ENCODE results near the gene CNTNAP2. TPM values are rescaled to one million over a fixed set of nuclear protein-coding genes. Genes with fewer than 3 reads are reported as not detected.

Gene CNTNAP2
- total and polyA plus RNA-seq, 7 experiments from 2014 or later, result 0.02 to 0.48 (median 0.24) TPM; not detected in 2

DNA sequence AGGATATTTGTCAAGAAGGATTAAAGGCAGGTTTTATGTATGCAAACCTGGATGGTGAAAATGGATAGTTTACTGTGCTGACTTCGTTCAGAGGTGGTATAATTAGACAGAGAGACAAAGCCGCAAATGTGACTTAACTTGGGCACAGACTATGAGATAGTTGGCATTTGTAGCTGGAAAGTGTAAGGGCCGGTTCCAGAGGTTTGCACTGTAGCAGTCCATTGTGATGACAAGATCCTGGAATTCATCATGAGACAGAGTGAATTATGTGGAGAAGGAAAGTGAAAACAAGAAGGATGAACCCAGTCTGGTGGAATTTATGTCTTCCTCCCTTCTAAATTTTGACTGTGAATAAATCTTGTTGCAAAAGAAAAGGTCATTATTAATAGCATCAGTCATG lies 139.0 kb downstream of the CNTNAP2 start:
- H3K36me3 Mint-ChIP-seq, result no peaks in the 10 kb centered on the region
- Histone ChIP-seq H3K27me3 (ENCODE audit: control insufficient read depth in 2 of 2, insufficient read depth in 2 of 2, low read length in 2 of 2) (no peaks in the 10 kb centered on the region), H3K4me1 (ENCODE audit: control insufficient read depth in 2 of 2, insufficient read depth in 2 of 2, low read length in 2 of 2) (no peaks in the 10 kb centered on the region), H3K4me3 (ENCODE audit: low read length) (no peak overlapping the region), H3K27ac (ENCODE audit: low read depth, low read length) (no peak overlapping the region), H3K9me3 (ENCODE audit: control insufficient read depth in 2 of 3, low read length in 3 of 3) (no peaks in the 10 kb centered on the region), H3K36me3 (ENCODE audit: control insufficient read depth in 2 of 3, insufficient read depth in 3 of 3, low read length in 3 of 3) (no peaks in the 10 kb centered on the region)
- peaks cover 0 to 14% (median 6%) of the 10 kb centered on the region in 11 donors for H3K9me3 Mint-ChIP-seq
- intact Hi-C loops (cut with micrococcal nuclease), result no loop called here
- no peak overlapping the region for H3K4me3 Mint-ChIP-seq
- DNase-seq (no peak), ATAC-seq (no peak)
- no peaks in the 10 kb centered on the region for H3K4me1 Mint-ChIP-seq
- no peaks in the 10 kb centered on the region for H3K27me3 Mint-ChIP-seq
- CTCF ChIA-PET, result no interaction called here
- POLR2A ChIA-PET, result no interaction called here
- no peak overlapping the region for H3K27ac Mint-ChIP-seq

DNA sequence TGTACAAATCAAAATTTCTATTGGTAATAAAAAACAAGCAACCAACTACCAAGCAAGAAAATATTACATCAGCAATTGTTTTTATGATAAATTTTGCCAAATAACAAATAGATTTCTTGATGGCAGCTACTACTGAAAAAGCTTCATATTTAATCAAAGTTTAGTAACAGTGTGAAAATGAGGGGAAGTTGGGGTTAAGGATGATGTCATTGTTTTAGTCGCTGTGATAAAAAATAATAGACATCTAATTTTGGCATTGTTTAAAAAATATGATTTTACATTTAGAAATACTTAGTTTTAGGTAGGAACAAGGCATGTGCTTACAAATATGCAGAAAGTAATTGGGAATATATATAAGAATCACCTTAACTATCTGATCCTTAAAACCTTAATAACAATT lies 145.9 kb downstream of the CNTNAP2 start:
- Mint-ChIP-seq H3K9me3 (peaks cover 0 to 20% (median 6%) of the 10 kb centered on the region in 11 donors), H3K4me3 (no peak overlapping the region), H3K36me3 (no peaks in the 10 kb centered on the region), H3K27ac (no peak overlapping the region), H3K4me1 (no peaks in the 10 kb centered on the region), H3K27me3 (no peaks in the 10 kb centered on the region)
- DNase-seq, result no peak
- intact Hi-C loops (cut with micrococcal nuclease), result no loop called here
- Histone ChIP-seq H3K4me3 (ENCODE audit: low read length) (no peak overlapping the region), H3K27ac (ENCODE audit: low read depth, low read length) (no peak overlapping the region), H3K9me3 (ENCODE audit: control insufficient read depth in 2 of 3, low read length in 3 of 3) (no peaks in the 10 kb centered on the region), H3K4me1 (ENCODE audit: control insufficient read depth in 2 of 2, insufficient read depth in 2 of 2, low read length in 2 of 2) (no peaks in the 10 kb centered on the region), H3K36me3 (ENCODE audit: control insufficient read depth in 2 of 3, insufficient read depth in 3 of 3, low read length in 3 of 3) (no peaks in the 10 kb centered on the region), H3K27me3 (ENCODE audit: control insufficient read depth in 2 of 2, insufficient read depth in 2 of 2, low read length in 2 of 2) (no peaks in the 10 kb centered on the region)
- ChIA-PET POLR2A (no interaction called here), CTCF (interaction anchor here (0.6 kb wide), 1 partner anchor 383 kb away, joined by 3 read pairs; no protein-coding TSS in a partner anchor)
- ATAC-seq, result no peak

DNA sequence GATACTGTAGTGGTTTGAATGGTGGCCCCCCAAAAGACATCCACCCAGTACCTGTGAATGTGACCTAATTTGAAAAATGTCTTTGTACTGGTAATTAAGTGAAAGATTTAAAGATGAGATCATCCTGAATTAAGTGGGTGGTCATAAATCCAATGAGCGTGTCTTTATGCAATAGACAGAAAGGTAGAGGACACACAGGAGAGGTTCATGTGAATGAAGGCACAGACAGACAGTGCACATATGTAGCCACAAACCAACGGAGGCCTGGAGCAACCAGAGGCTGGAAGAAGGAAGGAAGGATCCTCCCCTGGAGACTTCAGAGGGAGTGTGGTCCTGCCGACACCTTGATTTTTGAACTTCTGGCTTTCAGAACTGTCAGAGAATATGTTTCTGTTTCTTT lies 160.3 kb downstream of the CNTNAP2 start:
- H3K27me3 ChIP-seq (ENCODE audit: control insufficient read depth in 2 of 2, insufficient read depth in 2 of 2, low read length in 2 of 2), result no peaks in the 10 kb centered on the region
- H3K27ac ChIP-seq (ENCODE audit: low read depth, low read length), result no peak overlapping the region
- no peak overlapping the region for H3K27ac Mint-ChIP-seq
- DNase-seq (no peak), ATAC-seq (no peak)
- H3K9me3 ChIP-seq (ENCODE audit: control insufficient read depth in 2 of 3, low read length in 3 of 3), result no peaks in the 10 kb centered on the region
- no peaks in the 10 kb centered on the region for H3K27me3 Mint-ChIP-seq
- H3K4me1 ChIP-seq (ENCODE audit: control insufficient read depth in 2 of 2, insufficient read depth in 2 of 2, low read length in 2 of 2), result no peaks in the 10 kb centered on the region
- no peak overlapping the region for H3K4me3 Mint-ChIP-seq
- ChIA-PET CTCF (no interaction called here), POLR2A (interaction anchor here (0.6 kb wide), 1 partner anchor 305 kb away, joined by 3 read pairs; no protein-coding TSS in a partner anchor)
- intact Hi-C loops (cut with micrococcal nuclease), result no loop called here
- H3K9me3 Mint-ChIP-seq, result peaks cover 0 to 9% (median 1%) of the 10 kb centered on the region in 11 donors
- no peaks in the 10 kb centered on the region for H3K4me1 Mint-ChIP-seq
- no peaks in the 10 kb centered on the region for H3K36me3 ChIP-seq (ENCODE audit: control insufficient read depth in 2 of 3, insufficient read depth in 3 of 3, low read length in 3 of 3)
- H3K4me3 ChIP-seq (ENCODE audit: low read length), result no peak overlapping the region
- H3K36me3 Mint-ChIP-seq, result no peaks in the 10 kb centered on the region

DNA sequence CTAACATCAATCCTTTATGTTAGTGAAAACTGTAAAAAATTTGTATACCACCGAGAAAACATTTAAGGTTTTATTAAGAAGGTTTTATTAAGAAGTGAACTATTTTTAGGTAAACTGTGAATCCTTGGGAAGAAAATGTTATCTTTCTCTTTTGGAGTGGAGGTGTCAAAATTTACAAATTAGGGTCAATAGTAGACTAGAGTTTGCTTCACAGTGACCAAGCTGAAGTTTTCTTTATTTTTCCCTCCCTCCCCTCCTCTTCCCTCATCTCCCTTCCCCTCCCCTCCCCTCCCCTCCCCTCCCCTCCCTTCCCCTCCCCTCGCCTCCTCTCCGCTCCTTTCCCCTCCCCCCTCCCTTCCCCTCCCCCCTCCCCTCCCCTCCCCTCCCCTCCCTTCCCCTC lies 168.8 kb downstream of the CNTNAP2 start:
- Histone ChIP-seq H3K27ac (ENCODE audit: low read depth, low read length) (no peak overlapping the region), H3K27me3 (ENCODE audit: control insufficient read depth in 2 of 2, insufficient read depth in 2 of 2, low read length in 2 of 2) (no peaks in the 10 kb centered on the region), H3K4me3 (ENCODE audit: low read length) (no peak overlapping the region), H3K36me3 (ENCODE audit: control insufficient read depth in 2 of 3, insufficient read depth in 3 of 3, low read length in 3 of 3) (no peaks in the 10 kb centered on the region), H3K4me1 (ENCODE audit: control insufficient read depth in 2 of 2, insufficient read depth in 2 of 2, low read length in 2 of 2) (no peaks in the 10 kb centered on the region), H3K9me3 (ENCODE audit: control insufficient read depth in 2 of 3, low read length in 3 of 3) (no peaks in the 10 kb centered on the region)
- H3K36me3 Mint-ChIP-seq, result no peaks in the 10 kb centered on the region
- no peak overlapping the region for H3K27ac Mint-ChIP-seq
- no peaks in the 10 kb centered on the region for H3K4me1 Mint-ChIP-seq
- peaks cover 0 to 8% (median 2%) of the 10 kb centered on the region in 11 donors for H3K9me3 Mint-ChIP-seq
- DNase-seq (no peak), ATAC-seq (no peak)
- POLR2A ChIA-PET, result no interaction called here
- intact Hi-C loops (cut with micrococcal nuclease), result no loop called here
- no peaks in the 10 kb centered on the region for H3K27me3 Mint-ChIP-seq
- H3K4me3 Mint-ChIP-seq, result no peak overlapping the region
- CTCF ChIA-PET, result no interaction called here

DNA sequence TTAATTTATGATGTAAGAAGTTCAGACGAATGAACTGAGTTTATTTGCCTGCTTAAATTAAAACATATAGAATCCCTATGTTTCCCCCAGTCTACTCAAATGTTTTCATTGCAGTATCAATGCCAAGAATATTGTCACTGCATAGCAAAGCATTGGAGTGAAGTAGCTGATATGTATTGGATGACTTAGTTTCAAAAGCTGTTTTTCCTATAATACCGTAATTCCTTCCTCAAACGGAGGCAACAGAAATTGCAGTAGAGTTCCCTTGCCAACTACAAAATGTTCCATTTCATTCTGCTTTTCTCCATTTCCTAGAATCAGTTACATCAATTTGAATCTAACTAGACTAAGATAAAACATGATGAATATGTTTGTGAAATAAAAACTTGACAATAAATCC lies 174.1 kb downstream of the CNTNAP2 start:
- POLR2A ChIA-PET, result no interaction called here
- Histone ChIP-seq H3K4me3 (ENCODE audit: low read length) (no peak overlapping the region), H3K27ac (ENCODE audit: low read depth, low read length) (no peak overlapping the region), H3K4me1 (ENCODE audit: control insufficient read depth in 2 of 2, insufficient read depth in 2 of 2, low read length in 2 of 2) (no peaks in the 10 kb centered on the region), H3K9me3 (ENCODE audit: control insufficient read depth in 2 of 3, low read length in 3 of 3) (no peaks in the 10 kb centered on the region), H3K27me3 (ENCODE audit: control insufficient read depth in 2 of 2, insufficient read depth in 2 of 2, low read length in 2 of 2) (no peaks in the 10 kb centered on the region), H3K36me3 (ENCODE audit: control insufficient read depth in 2 of 3, insufficient read depth in 3 of 3, low read length in 3 of 3) (no peaks in the 10 kb centered on the region)
- ATAC-seq (no peak), DNase-seq (no peak)
- H3K36me3 Mint-ChIP-seq, result no peaks in the 10 kb centered on the region
- H3K27ac Mint-ChIP-seq, result no peak overlapping the region
- H3K27me3 Mint-ChIP-seq, result no peaks in the 10 kb centered on the region
- no peaks in the 10 kb centered on the region for H3K4me1 Mint-ChIP-seq
- H3K9me3 Mint-ChIP-seq, result peaks cover 0 to 8% (median 2%) of the 10 kb centered on the region in 11 donors
- intact Hi-C loops (cut with micrococcal nuclease), result no loop called here
- CTCF ChIA-PET, result no interaction called here
- no peak overlapping the region for H3K4me3 Mint-ChIP-seq

DNA sequence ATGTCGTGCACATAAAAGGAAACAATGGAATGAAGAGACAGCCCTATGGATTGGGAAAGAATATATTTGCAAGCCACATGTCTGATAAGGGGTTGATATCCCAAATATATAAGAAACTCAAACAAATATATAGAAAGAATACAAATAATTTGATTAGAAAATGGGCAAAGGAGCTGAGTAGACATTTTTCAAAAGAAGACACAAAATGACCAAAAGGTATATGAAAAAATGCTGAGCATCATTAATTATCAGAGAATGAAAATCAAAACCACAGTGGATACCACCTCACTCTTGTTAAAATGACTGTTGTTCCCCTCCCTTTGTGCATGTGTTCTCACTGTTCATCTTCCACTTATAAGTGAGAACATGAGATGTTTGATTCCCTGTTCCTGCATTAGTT lies 175.3 kb downstream of the CNTNAP2 start:
- ChIA-PET CTCF (no interaction called here), POLR2A (no interaction called here)
- no peak overlapping the region for H3K27ac Mint-ChIP-seq
- H3K4me3 Mint-ChIP-seq, result no peak overlapping the region
- ATAC-seq (no peak), DNase-seq (no peak)
- H3K27ac ChIP-seq (ENCODE audit: low read depth, low read length), result no peak overlapping the region
- intact Hi-C loops (cut with micrococcal nuclease), result no loop called here
- no peaks in the 10 kb centered on the region for H3K27me3 ChIP-seq (ENCODE audit: control insufficient read depth in 2 of 2, insufficient read depth in 2 of 2, low read length in 2 of 2)
- H3K4me1 Mint-ChIP-seq, result no peaks in the 10 kb centered on the region
- no peak overlapping the region for H3K4me3 ChIP-seq (ENCODE audit: low read length)
- H3K27me3 Mint-ChIP-seq, result no peaks in the 10 kb centered on the region
- no peaks in the 10 kb centered on the region for H3K36me3 Mint-ChIP-seq
- no peaks in the 10 kb centered on the region for H3K4me1 ChIP-seq (ENCODE audit: control insufficient read depth in 2 of 2, insufficient read depth in 2 of 2, low read length in 2 of 2)
- peaks cover 0 to 2% (median 0%) of the 10 kb centered on the region in 11 donors for H3K9me3 Mint-ChIP-seq
- no peaks in the 10 kb centered on the region for H3K9me3 ChIP-seq (ENCODE audit: control insufficient read depth in 2 of 3, low read length in 3 of 3)
- no peaks in the 10 kb centered on the region for H3K36me3 ChIP-seq (ENCODE audit: control insufficient read depth in 2 of 3, insufficient read depth in 3 of 3, low read length in 3 of 3)

DNA sequence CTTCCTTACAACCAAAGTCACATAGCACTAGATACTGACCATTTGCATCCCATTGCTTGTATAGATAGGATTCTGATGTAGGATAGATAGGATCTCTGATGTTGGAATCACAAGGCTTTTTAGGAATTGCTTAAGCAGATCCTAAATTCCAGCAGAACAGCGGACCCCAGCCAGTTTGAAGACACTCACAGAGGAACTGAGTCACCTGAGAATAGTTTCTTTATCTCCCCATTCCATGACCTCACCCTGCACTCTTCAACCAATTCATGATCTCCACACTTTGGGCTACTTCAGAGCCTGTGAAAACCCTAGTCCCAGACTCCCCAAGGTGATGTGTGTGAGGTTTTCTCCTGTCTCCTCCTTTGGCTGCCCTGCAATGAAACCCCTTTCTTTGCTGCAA lies 179.4 kb downstream of the CNTNAP2 start:
- POLR2A ChIA-PET, result no interaction called here
- no peak overlapping the region for H3K27ac ChIP-seq (ENCODE audit: low read depth, low read length)
- no peak overlapping the region for H3K4me3 Mint-ChIP-seq
- intact Hi-C loops (cut with micrococcal nuclease), result no loop called here
- no peaks in the 10 kb centered on the region for H3K36me3 Mint-ChIP-seq
- H3K4me1 Mint-ChIP-seq, result no peaks in the 10 kb centered on the region
- peaks cover 0 to 6% (median 0%) of the 10 kb centered on the region in 11 donors for H3K9me3 Mint-ChIP-seq
- H3K27me3 Mint-ChIP-seq, result no peaks in the 10 kb centered on the region
- CTCF ChIA-PET, result no interaction called here
- no peaks in the 10 kb centered on the region for H3K36me3 ChIP-seq (ENCODE audit: control insufficient read depth in 2 of 3, insufficient read depth in 3 of 3, low read length in 3 of 3)
- no peaks in the 10 kb centered on the region for H3K4me1 ChIP-seq (ENCODE audit: control insufficient read depth in 2 of 2, insufficient read depth in 2 of 2, low read length in 2 of 2)
- peaks cover 0 to 3% (median 0%) of the 10 kb centered on the region in 3 experiments for H3K9me3 ChIP-seq (ENCODE audit: control insufficient read depth in 2 of 3, low read length in 3 of 3)
- no peaks in the 10 kb centered on the region for H3K27me3 ChIP-seq (ENCODE audit: control insufficient read depth in 2 of 2, insufficient read depth in 2 of 2, low read length in 2 of 2)
- ATAC-seq (no peak), DNase-seq (no peak)
- no peak overlapping the region for H3K4me3 ChIP-seq (ENCODE audit: low read length)
- H3K27ac Mint-ChIP-seq, result no peak overlapping the region
